Hepatocyte (in vitro differentiated cells): ENCODE results near the gene RAB3A. TPM values are rescaled to one million over a fixed set of nuclear protein-coding genes. Genes with fewer than 3 reads are reported as not detected.
"Not testable (repeated sequence)": the region's sequence is repeated elsewhere in the genome, so short reads cannot be mapped to it uniquely, and the experiment has no call there.

Experiments
- DNase-seq: peaks from one replicate; pipeline ENCODE4 v3.0.0-alpha.2; 2016; ENCODE audit warnings: low spot score
- H2AFZ ChIP-seq: fragments of 200-600 bp; sonication (generic); 2 replicates; pipeline ENCODE4 v1.6.0; 2016; ENCODE audit warnings: antibody characterized with exemption, mild to moderate bottlenecking
- H3K27ac ChIP-seq: fragments of 200-600 bp; sonication (generic); 2 replicates; pipeline ENCODE4 v1.5.1; 2016; ENCODE audit warnings: mild to moderate bottlenecking
- H3K27me3 ChIP-seq: fragments of 200-600 bp; sonication (generic); 2 replicates; pipeline ENCODE4 v1.6.1; 2016
- H3K36me3 ChIP-seq: fragments of 200-600 bp; sonication (generic); replicated peaks from 2 replicates; pipeline ENCODE4 v1.5.1; 2016; ENCODE audit warnings: low read depth; ENCODE audit not compliant: insufficient read depth
- H3K4me1 ChIP-seq: fragments of 200-600 bp; sonication (generic); 2 replicates; pipeline ENCODE4 v1.5.1; 2016; ENCODE audit warnings: mild to moderate bottlenecking, moderate library complexity; ENCODE audit not compliant: insufficient read depth
- H3K4me2 ChIP-seq: fragments of 200-600 bp; sonication (generic); 2 replicates; pipeline ENCODE4 v1.6.0; 2016
- H3K4me3 ChIP-seq: fragments of 200-600 bp; sonication (generic); 2 replicates; pipeline ENCODE4 v1.5.1; 2016; ENCODE audit warnings: mild to moderate bottlenecking
- H3K79me2 ChIP-seq: fragments of 200-600 bp; sonication (generic); 2 replicates; pipeline ENCODE4 v1.6.0; 2017; ENCODE audit warnings: mild to moderate bottlenecking
- H3K9me2 ChIP-seq: fragments of 200-600 bp; sonication (generic); replicated peaks from 2 replicates; pipeline ENCODE4 v1.6.0; 2017; ENCODE audit warnings: mild to moderate bottlenecking; ENCODE audit not compliant: insufficient read depth
- H3K9me3 ChIP-seq: fragments of 200-600 bp; sonication (generic); 2 replicates; pipeline ENCODE4 v1.5.1; 2016; ENCODE audit warnings: low read depth, mild to moderate bottlenecking
- H4K20me1 ChIP-seq: fragments of 200-600 bp; sonication (generic); 2 replicates; pipeline ENCODE4 v1.6.0; 2016; ENCODE audit warnings: mild to moderate bottlenecking; ENCODE audit not compliant: insufficient read depth, poor library complexity, severe bottlenecking
- EZH2 ChIP-seq: fragments of 200-600 bp; sonication (generic); IDR thresholded peaks from 2 replicates; pipeline ENCODE4 v1.6.1; 2016; ENCODE audit warnings: antibody characterized with exemption, mild to moderate bottlenecking, borderline replicate concordance
- EZH2phosphoT487 ChIP-seq: fragments of 200-600 bp; sonication (generic); IDR thresholded peaks from one replicate; pipeline ENCODE4 v1.6.1; 2018; ENCODE audit warnings: antibody characterized with exemption, mild to moderate bottlenecking, low read depth, moderate library complexity; ENCODE audit not compliant: unreplicated experiment, severe bottlenecking
- WGBS: methylation state at CpG from one replicate; pipeline ENCODE4 v1.1.6; 2016; ENCODE audit warnings: low lambda C conversion rate; ENCODE audit errors: missing lambda C conversion rate; 5-methylcytosine and 5-hydroxymethylcytosine counted together
- polyA plus RNA-seq: library from polyadenylated mRNA; unstranded; fragments of >200 nt; fragmentation: Nextera tagmentation; extraction: Ambion mirVana; gene quantifications from 2 replicates; pipeline ENCODE4 v1.2.1, GENCODE V29; 2016
- total RNA-seq: library from RNA; depleted of rRNA; stranded (reverse); fragments of >200 nt; gene quantifications from 2 replicates; pipeline ENCODE4 v1.2.3, GENCODE V29; 2014
- TF ChIP-seq, protein P1 (sequence below): fragments of 200-600 bp; sonication (generic); IDR thresholded peaks from 2 replicates; pipeline ENCODE4 v1.5.1; 2016; ENCODE audit warnings: antibody characterized with exemption, mild to moderate bottlenecking; ENCODE audit not compliant: poor library complexity

RAB3A gene
- total and polyA plus RNA-seq, 2 experiments from 2014 or later, result 2.2 to 2.6 TPM

DNA sequence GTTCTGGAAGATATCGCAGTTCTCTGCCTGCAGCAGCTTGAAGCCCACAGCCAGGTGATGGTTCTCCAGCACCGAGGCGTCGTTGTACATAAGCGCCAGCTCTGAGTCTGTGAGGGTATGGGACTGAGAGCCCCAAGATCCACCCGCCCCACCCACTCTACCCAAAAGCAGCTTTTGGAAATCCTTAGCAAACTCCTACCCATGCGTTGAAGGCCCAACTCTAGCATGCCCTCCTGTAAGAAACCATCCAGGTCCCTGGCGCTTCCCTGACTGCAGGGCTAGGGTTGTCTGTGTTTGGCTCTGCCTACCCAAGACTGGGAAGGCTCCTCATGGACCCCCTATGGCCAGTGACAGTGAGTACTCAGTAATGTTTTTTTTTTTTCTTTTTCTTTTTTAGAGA lies 12.9 kb upstream of the RAB3A start:
- Histone ChIP-seq H4K20me1 (no peaks in the 10 kb centered on the region), H3K4me3 (no peak overlapping the region), H3K79me2 (no peaks in the 10 kb centered on the region), H3K4me1 (no peaks in the 10 kb centered on the region), H3K9me3 (no peaks in the 10 kb centered on the region), H3K36me3 (no peaks in the 10 kb centered on the region), H3K27ac (no peak overlapping the region), H3K9me2 (no peaks in the 10 kb centered on the region), H3K4me2 (no peak overlapping the region), H2AFZ (no peak overlapping the region), H3K27me3 (peaks cover 3% of the 10 kb centered on the region)
- no peak for TF ChIP-seq EZH2
- TF ChIP-seq, protein P1, sequence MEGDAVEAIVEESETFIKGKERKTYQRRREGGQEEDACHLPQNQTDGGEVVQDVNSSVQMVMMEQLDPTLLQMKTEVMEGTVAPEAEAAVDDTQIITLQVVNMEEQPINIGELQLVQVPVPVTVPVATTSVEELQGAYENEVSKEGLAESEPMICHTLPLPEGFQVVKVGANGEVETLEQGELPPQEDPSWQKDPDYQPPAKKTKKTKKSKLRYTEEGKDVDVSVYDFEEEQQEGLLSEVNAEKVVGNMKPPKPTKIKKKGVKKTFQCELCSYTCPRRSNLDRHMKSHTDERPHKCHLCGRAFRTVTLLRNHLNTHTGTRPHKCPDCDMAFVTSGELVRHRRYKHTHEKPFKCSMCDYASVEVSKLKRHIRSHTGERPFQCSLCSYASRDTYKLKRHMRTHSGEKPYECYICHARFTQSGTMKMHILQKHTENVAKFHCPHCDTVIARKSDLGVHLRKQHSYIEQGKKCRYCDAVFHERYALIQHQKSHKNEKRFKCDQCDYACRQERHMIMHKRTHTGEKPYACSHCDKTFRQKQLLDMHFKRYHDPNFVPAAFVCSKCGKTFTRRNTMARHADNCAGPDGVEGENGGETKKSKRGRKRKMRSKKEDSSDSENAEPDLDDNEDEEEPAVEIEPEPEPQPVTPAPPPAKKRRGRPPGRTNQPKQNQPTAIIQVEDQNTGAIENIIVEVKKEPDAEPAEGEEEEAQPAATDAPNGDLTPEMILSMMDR, result no peak
- TF ChIP-seq EZH2phosphoT487, result no peak
- 93% methylated on average over 8 of the region's 8 CpGs for WGBS
- DNase-seq, result no peak

DNA sequence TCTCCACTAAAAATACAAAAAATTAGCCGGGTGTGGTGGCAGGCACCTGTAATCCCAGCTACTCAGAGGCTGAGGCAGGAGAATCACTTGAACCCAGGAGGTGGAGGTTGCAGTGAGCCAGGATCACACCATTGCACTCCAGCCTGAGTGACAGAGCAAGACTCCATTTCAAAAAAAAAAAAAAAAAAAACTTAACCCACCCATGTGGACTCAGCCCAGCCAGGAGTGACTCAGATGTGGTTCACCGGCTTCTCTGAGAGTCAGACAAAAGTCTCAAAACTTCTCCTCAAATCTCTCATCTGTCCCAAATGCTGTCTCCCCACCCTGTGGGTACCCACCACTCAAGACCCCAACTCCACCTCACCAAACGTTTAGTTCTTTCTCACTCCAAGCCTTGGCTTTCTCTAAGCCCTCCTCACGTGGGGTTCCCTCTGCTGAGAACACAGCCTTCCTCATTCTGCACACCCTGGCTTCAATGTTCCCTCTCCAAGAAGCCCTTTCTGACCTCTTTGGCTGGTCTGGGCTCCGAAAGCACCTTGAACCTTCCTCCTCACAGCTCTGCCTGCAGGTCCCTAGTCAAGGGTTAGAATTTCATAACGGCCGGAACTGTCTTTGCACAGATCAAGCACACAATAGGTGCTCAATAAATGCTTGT lies 11.1 kb upstream of the RAB3A start:
- TF ChIP-seq, protein P1, result no peak
- no peak for DNase-seq
- H3K4me3 ChIP-seq, result no peak overlapping the region
- H4K20me1 ChIP-seq, result no peaks in the 10 kb centered on the region
- no peaks in the 10 kb centered on the region for H3K4me1 ChIP-seq
- no peaks in the 10 kb centered on the region for H3K9me3 ChIP-seq
- no peak overlapping the region for H3K4me2 ChIP-seq
- no peak overlapping the region for H3K27ac ChIP-seq
- H3K79me2 ChIP-seq, result no peaks in the 10 kb centered on the region
- no peaks in the 10 kb centered on the region for H3K36me3 ChIP-seq
- no peaks in the 10 kb centered on the region for H3K27me3 ChIP-seq
- H3K9me2 ChIP-seq, result no peaks in the 10 kb centered on the region
- no peak overlapping the region for H2AFZ ChIP-seq
- WGBS, result 77% methylated on average over 7 of the region's 7 CpGs

DNA sequence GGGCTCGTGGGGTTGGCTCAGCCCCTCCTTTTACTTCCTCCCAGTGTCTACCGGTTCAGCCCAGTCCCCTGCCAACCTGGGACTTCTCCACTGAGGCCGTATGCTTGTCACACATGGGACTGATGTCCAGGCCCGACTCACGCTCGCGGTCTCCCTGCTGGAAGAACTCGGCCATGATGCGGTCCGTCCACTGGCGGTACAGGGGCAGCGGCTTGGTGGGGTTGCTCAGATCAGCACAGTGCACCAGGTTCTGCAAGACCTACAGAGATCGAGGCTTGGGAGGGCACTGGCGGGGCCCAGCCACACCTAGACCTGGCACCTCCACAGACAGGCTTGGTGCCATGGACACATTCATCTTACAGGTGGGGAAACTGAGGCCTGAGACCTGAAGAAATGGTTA lies 7.8 kb upstream of the RAB3A start:
- Histone ChIP-seq H3K9me3 (no peaks in the 10 kb centered on the region), H3K27me3 (no peaks in the 10 kb centered on the region), H3K4me3 (no peak overlapping the region), H4K20me1 (no peaks in the 10 kb centered on the region), H3K4me2 (no peak overlapping the region), H2AFZ (no peak overlapping the region), H3K9me2 (no peaks in the 10 kb centered on the region), H3K4me1 (no peaks in the 10 kb centered on the region), H3K79me2 (no peaks in the 10 kb centered on the region), H3K27ac (no peak overlapping the region), H3K36me3 (no peaks in the 10 kb centered on the region)
- no peak for DNase-seq
- 91% methylated on average over 14 of the region's 14 CpGs for WGBS
- TF ChIP-seq EZH2phosphoT487 (no peak), EZH2 (no peak)
- TF ChIP-seq, protein P1, result no peak

DNA sequence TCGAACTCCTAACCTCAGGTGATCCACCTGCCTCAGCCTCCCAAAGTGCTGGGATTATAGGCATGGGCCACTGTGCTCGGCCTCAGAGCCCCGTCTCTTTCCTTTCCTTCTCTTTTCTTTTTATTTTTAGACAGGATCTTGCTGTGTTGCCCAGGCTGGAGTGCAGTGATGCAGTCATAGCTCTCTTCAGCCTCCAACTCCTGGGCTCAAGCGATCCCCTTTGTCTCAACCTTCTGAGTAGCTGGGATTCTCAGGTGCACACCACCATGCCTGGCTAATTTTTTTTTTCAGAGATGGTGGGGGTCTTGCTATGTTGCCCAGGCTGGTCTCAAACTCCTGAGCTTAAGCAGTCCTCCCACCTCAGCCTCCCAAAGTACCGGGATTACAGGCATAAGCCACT lies 6.1 kb upstream of the RAB3A start:
- H3K9me2 ChIP-seq, H3K4me3 ChIP-seq, H3K4me2 ChIP-seq, H3K27ac ChIP-seq, H4K20me1 ChIP-seq, H2AFZ ChIP-seq, H3K27me3 ChIP-seq, H3K79me2 ChIP-seq, DNase-seq, H3K36me3 ChIP-seq, H3K4me1 ChIP-seq, H3K9me3 ChIP-seq: not testable (repeated sequence)
- 91% methylated on average over 5 of the region's 5 CpGs for WGBS
